GM21447 (cell line): Measurements from ENCODE around the gene HECTD3.

ENCODE experiments used
- ATAC-seq: cut with Tn5 transposase; IDR thresholded peaks from one replicate; pipeline ENCODE4 v1.9.1; 2021; ENCODE audit not compliant: unreplicated experiment

Gene HECTD3

DNA sequence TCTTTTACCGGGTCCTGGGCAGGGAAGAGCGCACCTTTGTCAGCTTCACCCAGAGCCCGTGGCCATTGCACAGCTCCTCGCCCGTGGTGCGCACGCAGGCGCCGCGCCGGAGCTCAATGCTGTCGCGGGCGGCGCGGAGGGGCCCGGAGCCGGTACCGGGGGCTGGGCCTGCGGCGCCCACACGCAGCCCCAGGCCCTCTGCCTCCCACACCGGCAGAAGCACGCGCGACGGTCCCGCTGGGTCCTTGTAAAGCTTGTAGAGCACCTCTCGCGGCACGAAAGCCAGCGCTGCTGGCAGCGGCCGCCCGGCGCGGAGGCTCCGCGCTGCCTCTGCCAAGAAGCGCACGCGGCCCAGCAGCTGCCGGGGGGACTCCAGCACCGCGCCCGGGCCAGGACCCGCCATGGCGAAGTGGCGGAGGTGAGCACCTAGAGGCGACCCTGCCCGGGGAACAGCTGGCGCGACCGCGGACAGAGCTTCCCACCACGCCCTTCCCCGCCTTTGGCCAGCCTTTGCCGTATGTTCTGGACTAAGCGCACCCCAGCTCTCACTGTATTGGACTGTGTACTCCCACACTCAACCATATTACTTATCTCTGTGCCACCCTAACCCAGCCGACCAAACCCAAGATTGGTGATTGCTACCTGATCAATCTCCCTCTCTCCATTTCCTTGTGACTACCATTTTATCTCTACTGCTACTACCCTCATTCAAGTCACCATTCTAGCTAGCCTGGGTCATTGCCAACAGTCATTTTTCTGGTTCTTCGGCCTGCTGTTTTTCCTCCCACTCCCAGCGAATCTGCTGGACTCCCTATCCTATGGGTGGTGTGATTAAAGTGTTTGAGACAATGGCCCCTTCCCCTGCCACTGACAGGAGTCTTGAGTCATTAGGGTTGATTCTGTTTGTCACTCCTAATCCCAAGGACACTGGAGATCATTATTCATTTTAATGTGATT, at the start of gene HECTD3:
Gene HECTD3 (minus strand): TSS at position 470 of the 957 bp plus-strand sequence. CDS start 67 bp downstream, at position 403.
- ATAC-seq: peak; percentile 59

DNA sequence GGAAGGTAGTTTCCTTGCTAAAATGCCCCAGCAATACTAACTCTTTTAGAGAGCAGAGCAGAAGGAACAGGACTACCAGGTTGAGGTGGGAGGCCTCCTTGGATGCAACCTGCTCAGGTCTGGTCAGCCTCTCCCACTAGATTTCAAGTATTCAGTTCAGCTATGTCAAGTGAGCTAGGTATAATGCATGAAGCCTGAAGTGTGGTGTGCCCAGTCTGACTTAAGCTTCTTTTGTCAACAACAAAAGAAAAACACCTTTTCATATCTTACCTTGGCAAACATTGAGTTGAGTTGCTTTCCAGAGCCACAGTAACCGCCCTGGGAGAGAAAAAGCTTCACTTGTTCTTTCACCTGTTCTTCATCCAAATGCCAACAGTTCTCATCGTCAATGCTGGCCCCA, 48.7 kb upstream of the HECTD3 start:
- no peak for ATAC-seq

GRCh38 chr1:45057542-45057941, 46.4 kb upstream of the HECTD3 start:
- ATAC-seq: no peak

GRCh38 chr1:45051005-45051772, 40.1 kb upstream of the HECTD3 start:
- ATAC-seq: no peak

GRCh38 chr1:45047032-45047431, 35.9 kb upstream of the HECTD3 start:
- ATAC-seq: no peak

DNA sequence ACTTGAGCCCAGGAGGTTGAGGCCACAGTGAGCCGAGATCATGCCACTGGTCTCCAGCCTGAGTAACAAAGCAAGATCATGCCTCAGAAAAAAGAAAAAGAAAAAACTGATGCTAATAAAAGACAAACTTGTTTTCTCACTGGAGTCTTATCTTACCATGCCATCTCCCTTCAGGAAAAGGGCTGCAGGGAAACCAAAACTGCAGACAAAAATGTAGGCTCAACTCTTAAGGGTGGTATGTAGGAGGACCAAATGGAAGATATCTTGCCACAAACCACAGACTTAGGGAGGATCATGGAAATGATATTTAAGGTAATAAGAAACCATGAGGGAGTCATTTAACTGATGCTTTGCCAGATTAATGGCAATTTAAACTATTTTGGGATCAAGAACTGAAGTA, 33.8 kb upstream of the HECTD3 start:
- ATAC-seq: no peak

DNA sequence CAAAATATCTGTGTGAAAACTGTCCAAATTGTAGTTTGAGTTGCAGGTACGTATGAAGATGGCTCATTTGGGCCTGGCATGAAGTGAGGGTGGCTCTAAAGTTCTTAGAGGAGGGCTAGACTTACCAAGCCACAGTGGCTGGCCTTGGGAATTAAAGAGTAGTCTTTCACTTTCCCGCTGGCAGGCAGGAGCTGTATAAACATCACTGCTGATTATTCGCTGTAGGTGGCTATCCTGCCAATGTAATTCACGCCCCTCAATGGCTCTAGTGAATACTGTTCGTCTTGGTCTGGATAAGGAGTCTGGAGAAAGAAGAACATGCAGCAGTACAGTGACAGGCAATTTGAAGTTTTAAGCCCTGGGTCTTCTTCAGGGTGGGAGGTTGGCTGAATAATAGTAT, 32.0 kb upstream of the HECTD3 start:
- no peak for ATAC-seq

GRCh38 chr1:45040297-45040696, 29.2 kb upstream of the HECTD3 start:
- no peak for ATAC-seq

DNA sequence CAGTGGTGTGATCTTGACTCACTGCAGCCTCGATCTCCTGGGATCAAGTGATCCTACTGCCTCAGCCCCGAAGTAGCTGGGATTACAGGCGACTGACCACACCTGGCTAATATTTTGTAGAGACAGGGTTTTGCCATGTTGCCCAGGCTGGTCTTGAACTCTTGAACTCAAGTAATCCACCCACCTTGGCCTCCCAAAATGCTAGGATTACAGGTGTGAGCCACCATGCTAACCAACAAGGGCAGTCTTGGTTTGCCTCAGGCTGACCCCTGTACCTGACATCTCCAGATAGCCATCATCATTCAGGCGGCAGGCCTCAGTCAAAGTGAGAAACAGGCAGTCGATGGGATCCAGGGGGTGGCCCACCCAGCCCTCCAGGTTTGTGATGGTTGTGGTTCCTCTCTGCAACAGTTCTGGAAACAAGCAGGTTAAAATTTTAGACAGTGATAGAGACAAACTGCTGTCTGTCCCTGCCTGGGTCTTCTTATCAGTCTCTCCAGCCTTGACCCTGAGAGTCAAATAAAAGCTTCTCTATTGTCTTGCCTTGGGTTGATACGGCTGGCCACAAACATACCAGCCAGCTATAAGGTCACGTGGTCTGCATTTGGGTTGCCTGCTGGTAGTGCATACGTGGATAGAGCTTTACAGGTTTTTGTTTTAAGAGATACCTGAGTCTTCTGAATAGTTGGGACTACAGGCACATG, 27.7 kb upstream of the HECTD3 start:
- ATAC-seq: no peak

DNA sequence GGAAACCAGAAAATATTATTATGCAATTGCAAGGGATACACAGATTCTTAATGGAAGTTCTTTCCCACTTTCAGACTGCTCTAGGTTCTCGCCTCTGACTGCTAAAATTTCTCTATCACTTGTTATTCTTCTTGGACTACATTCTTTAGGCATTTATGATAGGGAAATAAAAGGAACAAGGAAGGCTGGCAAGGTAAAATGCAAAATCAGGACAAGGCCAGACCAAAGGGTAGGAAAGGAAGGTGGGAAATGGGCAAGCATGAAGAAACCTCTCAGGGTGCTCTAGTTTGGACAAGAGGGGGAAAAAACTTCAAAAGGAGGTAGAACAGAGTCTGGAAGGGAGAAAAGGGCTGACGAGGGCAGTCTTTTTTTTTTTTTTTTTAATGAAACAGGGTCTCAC, 27.1 kb upstream of the HECTD3 start:
- ATAC-seq: no peak

DNA sequence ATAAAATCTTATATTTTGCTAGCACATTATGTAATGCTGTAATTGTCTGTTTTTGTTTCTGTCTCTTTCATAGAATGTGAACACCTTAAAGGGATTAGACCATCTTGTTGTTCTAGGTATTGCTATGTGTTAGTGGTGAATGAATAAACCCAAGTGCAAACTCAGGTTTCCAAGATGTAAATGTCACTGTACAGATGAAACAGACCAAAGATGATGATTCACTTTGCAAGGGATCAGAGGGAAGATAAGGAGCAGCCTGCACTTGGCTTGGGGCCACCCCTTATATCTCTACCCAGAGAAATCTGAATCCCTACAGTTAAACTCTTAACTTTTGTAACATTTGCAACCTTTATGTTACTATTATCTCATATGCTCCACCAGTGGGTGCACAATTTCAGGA, 26.3 kb upstream of the HECTD3 start:
- ATAC-seq: no peak

DNA sequence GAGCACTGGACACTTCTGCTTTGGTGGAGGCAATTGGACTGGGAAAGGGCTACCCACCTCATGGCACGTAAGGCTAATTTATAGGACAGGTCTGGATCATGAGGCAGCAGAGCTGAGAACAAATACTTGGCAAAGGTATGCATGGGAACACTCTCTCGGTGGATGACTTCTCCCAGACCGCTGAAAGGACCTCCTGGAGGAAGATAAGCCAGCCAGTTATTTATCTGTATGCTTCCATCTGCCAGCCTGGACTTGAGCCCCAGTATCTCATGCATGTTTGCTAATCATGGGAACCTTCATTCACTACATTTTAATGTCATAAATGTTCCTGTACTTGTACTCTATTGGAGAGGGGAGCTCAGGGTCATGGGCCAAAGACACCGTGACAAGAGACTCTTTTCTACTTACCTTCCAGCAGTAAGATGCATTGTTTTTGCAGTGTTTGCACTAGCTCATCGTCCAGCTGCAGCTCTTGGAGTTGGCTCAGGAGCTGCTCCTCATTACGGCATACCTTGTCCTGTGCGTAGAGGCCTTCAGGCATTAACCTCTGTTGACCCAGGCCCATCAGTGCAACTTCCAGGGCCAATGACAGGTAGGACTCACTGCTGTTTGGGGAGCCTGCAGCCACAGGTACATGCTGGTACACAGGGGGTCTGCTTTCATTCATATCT, 24.6 kb upstream of the HECTD3 start:
- no peak for ATAC-seq

DNA sequence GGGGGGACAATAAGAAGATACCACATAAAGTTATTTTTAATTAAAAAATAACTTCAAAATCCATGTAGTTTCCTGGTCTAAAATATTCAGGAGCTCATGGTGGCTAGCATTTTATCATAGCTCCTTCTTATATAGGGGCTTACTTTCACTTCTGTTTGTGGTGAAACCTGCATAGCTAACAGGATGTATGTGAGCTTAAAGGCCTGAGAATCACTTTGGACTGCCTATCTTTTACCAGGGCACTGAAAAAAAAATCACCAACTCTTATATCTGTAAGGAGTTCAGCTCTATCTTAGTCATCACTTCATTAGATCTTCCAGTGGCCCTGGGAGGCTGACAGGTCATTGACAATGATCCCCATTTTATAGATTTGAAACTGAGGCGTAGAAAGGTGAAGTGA, 22.2 kb upstream of the HECTD3 start:
- ATAC-seq: no peak

- no peak for ATAC-seq
Observed at GRCh38 chr1:45032837-45033236, 21.7 kb upstream of the HECTD3 start.

GRCh38 chr1:45026446-45026845, 15.3 kb upstream of the HECTD3 start:
- ATAC-seq: no peak

DNA sequence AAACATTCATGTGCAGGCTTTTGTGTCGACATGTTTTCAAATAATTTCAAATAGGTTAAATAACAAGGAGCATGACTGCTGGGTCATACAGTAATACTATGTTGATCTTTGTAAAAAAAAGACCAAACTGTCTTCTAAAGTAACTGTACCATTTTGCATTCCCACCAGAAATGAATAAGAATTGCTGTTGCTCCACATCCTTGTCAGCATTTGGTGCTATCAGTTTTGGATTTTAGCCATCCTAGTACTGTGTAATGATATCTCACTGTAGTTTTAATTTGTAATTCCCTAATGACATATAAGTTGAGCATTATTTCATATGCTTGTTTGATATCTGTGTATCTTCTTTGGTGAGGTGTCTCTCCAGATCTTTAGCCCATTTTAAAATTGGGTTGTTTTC, 12.5 kb upstream of the HECTD3 start:
- ATAC-seq: no peak

GRCh38 chr1:45018599-45019230, 7.6 kb upstream of the HECTD3 start:
- no peak for ATAC-seq

GRCh38 chr1:45016767-45017166, 5.6 kb upstream of the HECTD3 start:
- no peak for ATAC-seq

- ATAC-seq: no peak
Observed at GRCh38 chr1:45016090-45016697, 5.1 kb upstream of the HECTD3 start.

DNA sequence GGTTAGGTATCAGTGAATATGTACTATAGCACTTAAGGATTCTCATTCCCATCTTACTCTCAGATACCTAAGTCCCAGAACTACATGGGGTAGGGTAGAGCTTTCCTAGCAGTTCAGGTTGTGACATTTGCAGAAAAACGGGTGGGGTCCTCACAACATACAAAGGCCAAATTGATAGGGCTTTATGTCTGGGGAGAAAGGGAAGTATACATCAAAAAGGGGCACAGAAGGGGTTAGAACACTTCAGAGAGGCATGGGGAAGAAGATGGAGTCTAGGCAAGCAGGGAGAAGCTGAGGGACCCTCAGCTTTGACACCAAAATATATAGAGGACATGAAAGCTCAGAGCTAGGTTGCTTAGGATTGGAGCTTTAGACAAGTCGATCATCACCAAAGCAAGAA, 4.6 kb upstream of the HECTD3 start:
- ATAC-seq: no peak
